Suppressor macrophage treated with lipopolysaccharide for 1 hour (primary cell): ENCODE results near the gene PRKAG2.
A peak's percentile ranks its signal among the peaks of the same experiment; 100 is the strongest.

Experiments
- DNase-seq, 3 donors: peaks; one replicate each; pipeline ENCODE4 v3.0.0-alpha.2; 2020 to 2022

Gene PRKAG2

GRCh38 chr7:151740081-151740851 lies 136.6 kb downstream of the PRKAG2 start:
- peak; percentile 47 to 56 (median 48) for DNase-seq

GRCh38 chr7:151738925-151739324 lies 138.0 kb downstream of the PRKAG2 start:
- no peak for DNase-seq

- DNase-seq = peak; percentile 63 to 85 (median 82)
These were observed 140.5 kb downstream of the PRKAG2 start for GRCh38 chr7:151736403-151736909.

GRCh38 chr7:151735851-151736402 lies 141.0 kb downstream of the PRKAG2 start:
- no peak for DNase-seq

GRCh38 chr7:151735186-151735850 lies 141.6 kb downstream of the PRKAG2 start:
- DNase-seq = no peak

GRCh38 chr7:151732834-151733592 lies 143.9 kb downstream of the PRKAG2 start:
- no peak for DNase-seq

GRCh38 chr7:151732292-151732691 lies 144.6 kb downstream of the PRKAG2 start:
- DNase-seq = no peak

- DNase-seq = no peak
These were observed 145.9 kb downstream of the PRKAG2 start for GRCh38 chr7:151731022-151731441.

- DNase-seq = no peak
These were observed 146.3 kb downstream of the PRKAG2 start for GRCh38 chr7:151730591-151730990.

GRCh38 chr7:151729521-151729921 lies 147.4 kb downstream of the PRKAG2 start:
- no peak for DNase-seq

- DNase-seq = no peak
These were observed 148.2 kb downstream of the PRKAG2 start for GRCh38 chr7:151728746-151729145.

GRCh38 chr7:151728286-151728660 lies 148.6 kb downstream of the PRKAG2 start:
- no peak for DNase-seq

- DNase-seq = peak; percentile 90 to 91 (median 91)
These were observed 149.2 kb downstream of the PRKAG2 start for GRCh38 chr7:151727579-151728285.

GRCh38 chr7:151726652-151727578 lies 150.0 kb downstream of the PRKAG2 start:
- no peak for DNase-seq

GRCh38 chr7:151725844-151726651 lies 150.9 kb downstream of the PRKAG2 start:
- DNase-seq = no peak

GRCh38 chr7:151724920-151725584 lies 151.9 kb downstream of the PRKAG2 start:
- DNase-seq = no peak

GRCh38 chr7:151724250-151724915 lies 152.5 kb downstream of the PRKAG2 start:
- no peak for DNase-seq

GRCh38 chr7:151723321-151723720 lies 153.6 kb downstream of the PRKAG2 start:
- DNase-seq = no peak

- no peak for DNase-seq
These were observed 154.4 kb downstream of the PRKAG2 start for GRCh38 chr7:151722533-151722932.
